Body of pancreas (tissue), 4 donors: ENCODE results near the gene IRAK3. TPM values are rescaled to one million over a fixed set of nuclear protein-coding genes. Genes with fewer than 3 reads are reported as not detected.
A peak's percentile ranks its signal among the peaks of the same experiment; 100 is the strongest.
"Not testable (repeated sequence)": the region's sequence is repeated elsewhere in the genome, so short reads cannot be mapped to it uniquely, and the experiment has no call there.

Experiments
- ATAC-seq: fragments of 150-250 bp; one replicate; pipeline ENCODE4 v1.9.1; 2016
- DNase-seq, 4 donors: peaks; one replicate each; pipeline ENCODE4 v3.0.0-alpha.2; 2019
- H3K27ac ChIP-seq, 4 donors: fragments of 200-600 bp; sonication (generic); 1 replicate in 3 of 4; 2 replicates in 1 of 4; pipeline versions ENCODE4 v1.5.1 to v1.6.1; 2016 to 2019; ENCODE audit warnings: mild to moderate bottlenecking in 1 of 4, mixed read lengths in 1 of 4, moderate library complexity in 1 of 4
- H3K27me3 ChIP-seq, 2 donors: fragments of 200-600 bp; sonication (generic); one replicate each; pipeline ENCODE4 v1.6.0; 2016; ENCODE audit warnings: mild to moderate bottlenecking in 1 of 2
- H3K36me3 ChIP-seq, 2 donors: fragments of 200-600 bp; sonication (generic); replicated peaks in 1 of 2; 2 replicates each; pipeline ENCODE4 v1.5.1; 2016; ENCODE audit warnings: low read depth in 2 of 2; ENCODE audit not compliant: insufficient read depth in 1 of 2
- H3K4me1 ChIP-seq: fragments of 200-600 bp; sonication (generic); one replicate; pipeline ENCODE4 v1.6.0; 2016
- H3K4me3 ChIP-seq, 2 donors: fragments of 200-600 bp; sonication (generic); 1 replicate in 1 of 2; 2 replicates in 1 of 2; pipeline ENCODE4 v1.5.1; 2016 to 2019
- H3K9me3 ChIP-seq, 3 donors: fragments of 200-600 bp; sonication (generic); 1 replicate in 2 of 3; 2 replicates in 1 of 3; pipeline ENCODE4 v1.5.1; 2016
- POLR2A ChIP-seq, 3 donors: fragments of 450-650 bp; IDR thresholded peaks; one replicate each; pipeline ENCODE4 v1.6.1; 2016; ENCODE audit warnings: antibody characterized with exemption in 3 of 3, mild to moderate bottlenecking in 2 of 3
- WGBS, 2 donors: methylation state at CpG; one replicate each; pipeline ENCODE4 v1.1.5; 2017; 5-methylcytosine and 5-hydroxymethylcytosine counted together
- intact Hi-C: fragments of 100-400 bp; cut with DNase I; formaldehyde crosslinking; loops from one replicate; pipeline ENCODE4 v1.15.1; 2023
- total RNA-seq, 2 donors: library from RNA; depleted of rRNA; stranded (reverse); fragments of >200 nt; gene quantifications; one replicate each; pipeline ENCODE4 v1.1.0, GENCODE V29; 2016
- TF ChIP-seq, protein P1 (sequence below), 7 experiments: fragments of 450-650 bp in 4 of 7; fragments of 200-600 bp in 3 of 7; sonication (generic) in 3 of 7; IDR thresholded peaks; one replicate each; pipeline ENCODE4 v1.5.1; 2016 to 2019; ENCODE audit warnings: antibody characterized with exemption in 7 of 7

IRAK3 gene
- total RNA-seq, 2 donors from 2014 or later = 6.2 to 6.3 TPM

DNA sequence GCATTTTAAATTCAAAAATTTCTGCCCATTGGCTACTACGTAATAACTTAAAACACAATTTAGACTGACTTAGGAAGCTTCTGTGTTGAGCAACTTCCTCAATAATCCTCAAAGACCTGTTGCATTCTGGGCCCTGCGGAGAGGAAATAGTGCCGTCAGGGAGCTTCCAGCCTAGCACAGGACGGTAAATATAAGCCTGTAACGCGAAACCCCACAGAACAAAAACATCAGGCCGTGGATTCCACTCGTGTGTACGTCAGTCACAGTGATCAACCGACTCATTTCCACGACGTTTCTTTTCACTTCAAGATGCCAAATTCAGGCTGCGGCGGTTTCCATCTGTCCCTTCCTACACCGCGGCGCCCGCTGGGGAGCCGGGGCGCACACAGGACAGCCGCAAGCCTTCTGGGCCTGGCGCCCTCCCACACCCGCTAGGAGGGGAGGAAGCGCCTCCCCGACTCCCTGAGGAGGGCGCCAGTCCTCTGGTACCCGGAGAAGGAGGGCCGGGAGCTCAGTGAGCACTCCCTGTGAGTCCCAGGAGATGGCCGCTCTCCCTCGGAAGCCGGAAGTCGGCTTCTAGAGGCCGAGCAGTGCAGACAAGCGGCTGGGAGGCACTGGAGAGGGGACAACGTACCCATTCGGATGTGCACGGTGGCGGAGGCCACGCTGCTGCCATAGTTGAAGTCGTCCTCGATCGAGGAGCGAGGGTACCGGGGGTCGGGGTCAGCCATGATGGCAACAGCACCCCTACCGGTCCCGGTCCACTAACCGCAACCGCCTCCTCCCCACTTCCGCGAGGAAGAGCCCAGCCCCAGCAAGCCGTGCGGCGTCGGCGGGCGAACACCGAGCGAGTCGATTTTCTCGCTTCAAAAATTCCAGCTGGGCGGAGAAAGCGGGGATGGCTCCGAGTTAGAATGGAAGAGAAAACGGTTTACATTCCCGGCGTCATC is 19.5 kb upstream of the IRAK3 start, which contains the start of gene TMBIM4:
Gene TMBIM4 (minus strand): TSS at position 776 of the 950 bp plus-strand sequence. CDS start 45 bp downstream, at position 731.
- Histone ChIP-seq H3K4me3 (peak within 1 kb of the TSS; percentile 77 to 97), H3K27ac (peak within 1 kb of the TSS; percentile 90 to 99 (median 98)), H3K27me3 (no peaks in the 10 kb centered on the region), H3K4me1 (peaks cover 15% of the 10 kb centered on the region), H3K9me3 (no peaks in the 10 kb centered on the region), H3K36me3 (no peaks in the 10 kb centered on the region)
- DNase-seq = peak; percentile 82 to 89 (median 84)
- TF ChIP-seq, protein P1, sequence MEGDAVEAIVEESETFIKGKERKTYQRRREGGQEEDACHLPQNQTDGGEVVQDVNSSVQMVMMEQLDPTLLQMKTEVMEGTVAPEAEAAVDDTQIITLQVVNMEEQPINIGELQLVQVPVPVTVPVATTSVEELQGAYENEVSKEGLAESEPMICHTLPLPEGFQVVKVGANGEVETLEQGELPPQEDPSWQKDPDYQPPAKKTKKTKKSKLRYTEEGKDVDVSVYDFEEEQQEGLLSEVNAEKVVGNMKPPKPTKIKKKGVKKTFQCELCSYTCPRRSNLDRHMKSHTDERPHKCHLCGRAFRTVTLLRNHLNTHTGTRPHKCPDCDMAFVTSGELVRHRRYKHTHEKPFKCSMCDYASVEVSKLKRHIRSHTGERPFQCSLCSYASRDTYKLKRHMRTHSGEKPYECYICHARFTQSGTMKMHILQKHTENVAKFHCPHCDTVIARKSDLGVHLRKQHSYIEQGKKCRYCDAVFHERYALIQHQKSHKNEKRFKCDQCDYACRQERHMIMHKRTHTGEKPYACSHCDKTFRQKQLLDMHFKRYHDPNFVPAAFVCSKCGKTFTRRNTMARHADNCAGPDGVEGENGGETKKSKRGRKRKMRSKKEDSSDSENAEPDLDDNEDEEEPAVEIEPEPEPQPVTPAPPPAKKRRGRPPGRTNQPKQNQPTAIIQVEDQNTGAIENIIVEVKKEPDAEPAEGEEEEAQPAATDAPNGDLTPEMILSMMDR (IDR thresholded peaks at IDR 0.05) = peak in 6 of 7 experiments; percentile 36 to 88 (median 62)
- peak; percentile 71 to 91 (median 86) for TF ChIP-seq POLR2A (IDR thresholded peaks at IDR 0.05)
- peak; percentile 93 for ATAC-seq
- 0 to 1% methylated on average over 41 to 67 of the region's 67 CpGs for WGBS, 2 donors
- intact Hi-C loops = no loop called here

DNA sequence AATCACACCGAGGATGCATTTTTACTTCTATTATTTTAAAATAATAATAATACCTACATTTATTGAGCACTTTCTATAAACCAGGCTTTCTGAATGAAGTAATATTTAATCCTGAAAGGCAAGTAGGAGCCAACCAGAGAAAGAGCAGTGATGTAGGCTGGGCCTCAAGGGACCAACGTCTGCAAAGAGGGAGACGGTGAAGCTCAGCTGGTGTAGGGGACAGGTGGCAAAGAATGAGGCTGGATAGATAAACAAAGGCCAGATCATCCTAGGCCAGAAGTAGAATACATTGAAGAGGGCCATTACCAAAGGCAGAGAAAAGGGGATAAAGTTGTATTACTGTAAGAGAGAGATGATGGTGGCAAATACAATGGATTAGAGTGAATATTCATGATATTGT is 18.4 kb upstream of the IRAK3 start:
- WGBS, 2 donors = 92% methylated on average over 3 of the region's 3 CpGs
- peak overlapping the region in 2 of 4 donors; percentile 98 to 99 for H3K27ac ChIP-seq
- intact Hi-C loops = no loop called here
- peaks cover 15% of the 10 kb centered on the region for H3K4me1 ChIP-seq
- no peak for DNase-seq
- H3K27me3 ChIP-seq = no peaks in the 10 kb centered on the region
- no peaks in the 10 kb centered on the region for H3K9me3 ChIP-seq
- H3K4me3 ChIP-seq = no peak overlapping the region
- TF ChIP-seq POLR2A (IDR thresholded peaks at IDR 0.05) = no peak
- TF ChIP-seq, protein P1 (IDR thresholded peaks at IDR 0.05) = no peak
- ATAC-seq = no peak
- no peaks in the 10 kb centered on the region for H3K36me3 ChIP-seq

DNA sequence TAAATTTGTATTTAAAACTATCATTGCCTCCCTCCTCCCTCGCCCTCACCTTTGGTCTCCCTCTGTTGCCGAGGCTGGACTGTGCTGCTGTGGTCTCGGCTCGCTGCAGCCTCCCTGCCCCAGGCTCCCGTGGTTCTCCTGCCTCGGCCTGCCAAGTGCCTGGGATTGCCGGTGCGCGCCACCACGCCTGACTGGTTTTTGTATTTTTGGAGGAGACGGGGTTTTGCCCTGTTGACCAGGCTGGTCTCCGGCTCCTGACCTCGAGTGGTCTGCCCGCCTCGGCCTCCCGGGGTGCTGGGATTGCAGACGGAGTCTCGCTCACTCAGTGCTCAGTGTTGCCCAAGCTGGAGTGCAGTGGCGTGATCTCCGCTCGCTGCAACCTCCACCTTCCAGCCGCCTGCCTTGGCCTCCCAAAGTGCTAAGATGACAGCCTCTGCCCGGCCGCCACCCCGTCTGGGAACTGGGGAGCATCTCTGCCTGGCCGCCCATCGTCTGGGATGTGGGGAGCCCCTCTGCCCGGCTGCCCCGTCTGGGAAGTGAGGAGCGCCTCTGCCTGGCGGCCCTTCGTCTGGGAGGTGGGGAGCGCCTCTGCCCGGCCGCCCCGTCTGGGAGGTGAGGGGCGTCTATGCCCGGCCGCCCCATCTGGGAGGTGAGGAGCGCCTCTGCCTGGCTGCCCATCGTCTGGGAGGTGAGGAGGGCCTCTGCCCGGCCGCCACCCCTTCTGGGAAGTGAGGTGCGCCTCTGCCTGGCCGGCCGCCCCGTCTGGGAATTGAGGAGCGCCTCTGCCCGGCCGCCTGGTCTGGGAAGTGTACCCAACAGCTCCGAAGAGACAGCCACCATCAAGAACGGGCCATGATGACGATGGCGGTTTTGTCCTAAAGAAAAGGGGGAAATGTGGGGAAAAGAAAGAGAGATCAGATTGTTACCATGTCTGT is 14.4 kb upstream of the IRAK3 start:
- not testable (repeated sequence) for DNase-seq

DNA sequence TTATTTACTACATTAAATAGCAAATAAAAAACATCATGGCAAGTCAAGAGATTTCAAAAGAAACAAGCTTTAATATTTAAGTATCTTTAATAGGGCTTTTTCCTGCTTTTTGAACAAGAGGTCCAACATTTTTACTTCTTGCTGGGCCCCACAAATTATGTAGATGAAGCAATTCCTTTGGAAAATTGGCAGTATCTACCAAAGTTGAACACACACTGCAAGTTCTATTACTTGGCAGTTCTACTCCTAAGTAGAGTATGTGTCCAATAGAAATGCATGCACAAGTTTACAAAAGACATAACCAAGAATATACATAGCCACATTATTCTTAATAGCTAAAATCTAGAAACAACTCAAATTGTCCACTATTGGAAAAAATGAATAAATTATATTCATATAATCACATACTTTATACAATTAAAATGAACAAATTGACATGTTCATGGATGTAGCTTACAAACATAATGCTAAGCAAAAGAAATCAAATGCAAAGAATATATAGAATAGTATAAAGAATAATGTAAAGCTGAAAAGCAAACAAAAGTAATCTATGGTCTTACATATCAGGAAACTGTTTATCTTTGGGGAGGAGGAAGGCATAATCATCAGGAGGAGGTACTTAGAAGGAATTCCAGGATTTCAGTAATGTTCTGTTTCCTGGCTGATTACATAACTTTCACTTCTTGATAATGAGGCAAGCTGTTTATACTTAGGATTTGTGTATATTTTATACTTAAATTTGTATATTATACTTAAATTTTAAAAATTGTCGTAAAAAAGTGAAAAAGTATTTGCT is 12.7 kb upstream of the IRAK3 start:
- 16 to 30% methylated on average over 1 of the region's 1 CpG for WGBS, 2 donors
- no peak for ATAC-seq
- H3K27ac ChIP-seq = no peak overlapping the region
- no peak for TF ChIP-seq POLR2A (IDR thresholded peaks at IDR 0.05)
- TF ChIP-seq, protein P1 (IDR thresholded peaks at IDR 0.05) = no peak
- intact Hi-C loops = no loop called here
- no peak for DNase-seq
- H3K36me3 ChIP-seq = no peaks in the 10 kb centered on the region
- no peaks in the 10 kb centered on the region for H3K27me3 ChIP-seq
- H3K4me3 ChIP-seq = no peak overlapping the region
- no peaks in the 10 kb centered on the region for H3K4me1 ChIP-seq
- no peaks in the 10 kb centered on the region for H3K9me3 ChIP-seq

More for the DNA sequence above, 14.4 kb upstream of the IRAK3 start:
- H3K4me1 ChIP-seq, H3K36me3 ChIP-seq, intact Hi-C loops, H3K27me3 ChIP-seq, H3K4me3 ChIP-seq, ATAC-seq, H3K27ac ChIP-seq, H3K9me3 ChIP-seq: not testable (repeated sequence)
- WGBS, 2 donors = 90 to 94% methylated on average over 33 to 51 of the region's 54 CpGs
